CD14-positive monocyte (primary cell): ENCODE results near the gene SEZ6L. TPM values are rescaled to one million over a fixed set of nuclear protein-coding genes. Genes with fewer than 3 reads are reported as not detected.
A peak's percentile ranks its signal among the peaks of the same experiment; 100 is the strongest.

Source experiments
- DNase-seq, 3 donors: peaks; one replicate each; pipeline ENCODE4 v3.0.0-alpha.2; 2011 to 2022
- H2AFZ ChIP-seq: 2 replicates; pipeline ENCODE4 v1.6.0; 2012; ENCODE audit warnings: mild to moderate bottlenecking, low read depth, low read length, inconsistent platforms; ENCODE audit not compliant: insufficient read depth, poor library complexity, severe bottlenecking
- H3K27ac ChIP-seq, 2 donors: 1 replicate in 1 of 2; 2 replicates in 1 of 2; pipeline ENCODE4 v1.5.1; 2012 to 2013; ENCODE audit warnings: low read length in 2 of 2, control low read depth in 1 of 2, inconsistent platforms in 1 of 2, low read depth in 1 of 2, mild to moderate bottlenecking in 1 of 2
- H3K27me3 ChIP-seq, 2 donors: one replicate each; pipeline versions ENCODE4 v1.6.0 to v1.6.1; 2011 to 2013; ENCODE audit warnings: low read length in 2 of 2; ENCODE audit not compliant: control insufficient read depth in 2 of 2, insufficient read depth in 2 of 2
- H3K36me3 ChIP-seq, 2 donors: replicated peaks in 1 of 2; 1 replicate in 1 of 2; 2 replicates in 1 of 2; pipeline versions ENCODE4 v1.5.1 to v1.6.1; 2012 to 2013; ENCODE audit warnings: low read length in 2 of 2, control low read depth in 1 of 2, inconsistent platforms in 1 of 2, mild to moderate bottlenecking in 1 of 2; ENCODE audit not compliant: insufficient read depth in 2 of 2, control insufficient read depth in 1 of 2
- H3K4me1 ChIP-seq, 2 donors: 1 replicate in 1 of 2; 2 replicates in 1 of 2; pipeline versions ENCODE4 v1.5.1 to v1.6.1; 2012 to 2013; ENCODE audit warnings: low read length in 2 of 2, control low read depth in 1 of 2, inconsistent platforms in 1 of 2, mild to moderate bottlenecking in 1 of 2, moderate library complexity in 1 of 2; ENCODE audit not compliant: insufficient read depth in 2 of 2, control insufficient read depth in 1 of 2
- H3K4me2 ChIP-seq: replicated peaks from 2 replicates; pipeline ENCODE3; 2012; ENCODE audit warnings: low read length, moderate library complexity, mild to moderate bottlenecking; ENCODE audit not compliant: poor library complexity, severe bottlenecking; ENCODE audit errors: extremely low read depth
- H3K4me3 ChIP-seq, 3 experiments: fragments of 200-600 bp in 1 of 3; sonication (generic) in 1 of 3; replicated peaks in 1 of 3; 1 replicate in 2 of 3; 2 replicates in 1 of 3; pipeline ENCODE4 v1.5.1; 2011 to 2013; ENCODE audit warnings: low read length in 3 of 3, mild to moderate bottlenecking in 3 of 3, control low read depth in 2 of 3, low read depth in 2 of 3, inconsistent platforms in 1 of 3, moderate library complexity in 1 of 3
- H3K79me2 ChIP-seq: 2 replicates; pipeline ENCODE4 v1.6.0; 2012; ENCODE audit warnings: mild to moderate bottlenecking, control low read depth, inconsistent platforms, low read length, moderate library complexity; ENCODE audit not compliant: insufficient read depth
- H3K9ac ChIP-seq: 2 replicates; pipeline ENCODE4 v1.6.0; 2017; ENCODE audit warnings: low read length, mild to moderate bottlenecking; ENCODE audit not compliant: insufficient read depth, poor library complexity, severe bottlenecking
- H3K9me3 ChIP-seq, 2 donors: replicated peaks in 1 of 2; 1 replicate in 1 of 2; 2 replicates in 1 of 2; pipeline versions ENCODE4 v1.5.1 to v1.6.1; 2012 to 2013; ENCODE audit warnings: low read length in 2 of 2, control low read depth in 1 of 2; ENCODE audit not compliant: control insufficient read depth in 1 of 2, insufficient read depth in 1 of 2
- H4K20me1 ChIP-seq: 2 replicates; pipeline ENCODE4 v1.6.0; 2012; ENCODE audit warnings: mild to moderate bottlenecking, low read length, control low read depth, moderate library complexity; ENCODE audit not compliant: insufficient read depth
- H3K27ac Mint-ChIP-seq, 7 donors: one replicate each; pipeline ENCODE4 v1.8.0; 2020; ENCODE audit warnings: mild to moderate bottlenecking in 7 of 7, mixed read lengths in 7 of 7, moderate library complexity in 6 of 7, inconsistent platforms in 2 of 7
- H3K27me3 Mint-ChIP-seq, 3 donors: one replicate each; pipeline ENCODE4 v1.8.0; 2021 to 2022; ENCODE audit warnings: low read depth in 3 of 3, mild to moderate bottlenecking in 3 of 3, mixed read lengths in 3 of 3, moderate library complexity in 3 of 3, inconsistent platforms in 1 of 3
- H3K36me3 Mint-ChIP-seq, 2 donors: one replicate each; pipeline ENCODE4 v1.8.0; 2020; ENCODE audit warnings: mixed read lengths in 2 of 2, inconsistent platforms in 1 of 2, mild to moderate bottlenecking in 1 of 2
- H3K4me1 Mint-ChIP-seq: one replicate; pipeline ENCODE4 v1.8.0; 2020; ENCODE audit warnings: mild to moderate bottlenecking, mixed read lengths
- H3K4me3 Mint-ChIP-seq, 2 donors: one replicate each; pipeline ENCODE4 v1.8.0; 2020; ENCODE audit warnings: mild to moderate bottlenecking in 2 of 2, mixed read lengths in 2 of 2, moderate library complexity in 1 of 2
- H3K9me3 Mint-ChIP-seq, 7 donors: one replicate each; pipeline ENCODE4 v1.8.0; 2020 to 2022; ENCODE audit warnings: mixed read lengths in 7 of 7, mild to moderate bottlenecking in 6 of 7, moderate library complexity in 6 of 7, inconsistent platforms in 2 of 7
- WGBS: methylation state at CpG from one replicate; pipeline ENCODE4 v1.1.5; 2013; ENCODE audit warnings: missing lambda C conversion rate; ENCODE audit not compliant: insufficient coverage; 5-methylcytosine and 5-hydroxymethylcytosine counted together
- intact Hi-C, 2 donors: fragments of 100-400 bp; cut with micrococcal nuclease; formaldehyde crosslinking; loops; one replicate each; pipeline versions ENCODE4 v1.15.0 to v1.15.1; 2023
- polyA plus RNA-seq, 3 donors: library from polyadenylated mRNA; depleted of rRNA in 1 of 3; unstranded in 2 of 3; stranded (reverse) in 1 of 3; fragments of 300-500 nt in 2 of 3; fragments of >200 nt in 1 of 3; fragmentation: Illumina TruSeq in 2 of 3; gene quantifications; 1 replicate in 2 of 3; 2 replicates in 1 of 3; pipeline ENCODE4 v1.2.3, GENCODE V29; 2012 to 2021
- TF ChIP-seq, protein P1 (sequence below): fragments of 200-600 bp; IDR thresholded peaks from one replicate; pipeline ENCODE4 v1.8.0; 2022; ENCODE audit warnings: antibody characterized with exemption, mild to moderate bottlenecking

SEZ6L gene
- polyA plus RNA-seq, 3 donors, result 0.43 to 2.8 (median 0.71) TPM

DNA sequence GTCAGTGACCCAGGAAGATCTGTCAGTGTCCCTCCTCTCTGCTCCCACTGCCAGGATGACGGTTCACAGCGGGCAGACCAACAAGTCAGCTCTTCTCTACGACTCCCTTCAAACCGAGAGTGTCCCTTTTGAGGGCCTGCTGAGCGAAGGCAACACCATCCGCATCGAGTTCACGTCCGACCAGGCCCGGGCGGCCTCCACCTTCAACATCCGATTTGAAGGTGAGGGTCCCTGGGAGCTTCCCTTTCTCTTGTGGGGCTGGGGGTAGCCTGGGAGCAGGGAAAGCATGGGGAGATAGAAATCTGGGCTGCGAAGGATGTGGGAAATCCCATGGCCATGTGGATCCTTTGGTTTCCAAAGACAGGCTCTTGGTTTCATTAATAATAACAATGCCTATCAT lies 141.4 kb downstream of the SEZ6L start:
- H3K4me3 ChIP-seq, result no peak overlapping the region
- no peaks in the 10 kb centered on the region for H3K4me1 Mint-ChIP-seq
- H3K36me3 Mint-ChIP-seq, result no peaks in the 10 kb centered on the region
- H3K4me1 ChIP-seq, result no peaks in the 10 kb centered on the region
- TF ChIP-seq, protein P1, sequence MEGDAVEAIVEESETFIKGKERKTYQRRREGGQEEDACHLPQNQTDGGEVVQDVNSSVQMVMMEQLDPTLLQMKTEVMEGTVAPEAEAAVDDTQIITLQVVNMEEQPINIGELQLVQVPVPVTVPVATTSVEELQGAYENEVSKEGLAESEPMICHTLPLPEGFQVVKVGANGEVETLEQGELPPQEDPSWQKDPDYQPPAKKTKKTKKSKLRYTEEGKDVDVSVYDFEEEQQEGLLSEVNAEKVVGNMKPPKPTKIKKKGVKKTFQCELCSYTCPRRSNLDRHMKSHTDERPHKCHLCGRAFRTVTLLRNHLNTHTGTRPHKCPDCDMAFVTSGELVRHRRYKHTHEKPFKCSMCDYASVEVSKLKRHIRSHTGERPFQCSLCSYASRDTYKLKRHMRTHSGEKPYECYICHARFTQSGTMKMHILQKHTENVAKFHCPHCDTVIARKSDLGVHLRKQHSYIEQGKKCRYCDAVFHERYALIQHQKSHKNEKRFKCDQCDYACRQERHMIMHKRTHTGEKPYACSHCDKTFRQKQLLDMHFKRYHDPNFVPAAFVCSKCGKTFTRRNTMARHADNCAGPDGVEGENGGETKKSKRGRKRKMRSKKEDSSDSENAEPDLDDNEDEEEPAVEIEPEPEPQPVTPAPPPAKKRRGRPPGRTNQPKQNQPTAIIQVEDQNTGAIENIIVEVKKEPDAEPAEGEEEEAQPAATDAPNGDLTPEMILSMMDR, result no peak
- H3K27me3 Mint-ChIP-seq, result peaks cover 4 to 8% (median 6%) of the 10 kb centered on the region in 3 donors
- WGBS, result 94% methylated on average over 4 of the region's 13 CpGs
- H3K79me2 ChIP-seq, result no peaks in the 10 kb centered on the region
- intact Hi-C loops, result no loop called here
- H2AFZ ChIP-seq, result no peak overlapping the region
- peaks cover 0 to 2% (median 0%) of the 10 kb centered on the region in 7 donors for H3K9me3 Mint-ChIP-seq
- no peak overlapping the region for H3K9ac ChIP-seq
- H3K27me3 ChIP-seq, result peaks cover 0 to 2% of the 10 kb centered on the region in 2 donors
- no peak overlapping the region for H3K27ac ChIP-seq
- no peaks in the 10 kb centered on the region for H3K9me3 ChIP-seq
- DNase-seq, result no peak
- no peak overlapping the region for H3K4me2 ChIP-seq
- peak overlapping the region in 1 of 7 donors; percentile 23 for H3K27ac Mint-ChIP-seq
- no peak overlapping the region for H3K4me3 Mint-ChIP-seq
- no peaks in the 10 kb centered on the region for H3K36me3 ChIP-seq
- H4K20me1 ChIP-seq, result no peaks in the 10 kb centered on the region

DNA sequence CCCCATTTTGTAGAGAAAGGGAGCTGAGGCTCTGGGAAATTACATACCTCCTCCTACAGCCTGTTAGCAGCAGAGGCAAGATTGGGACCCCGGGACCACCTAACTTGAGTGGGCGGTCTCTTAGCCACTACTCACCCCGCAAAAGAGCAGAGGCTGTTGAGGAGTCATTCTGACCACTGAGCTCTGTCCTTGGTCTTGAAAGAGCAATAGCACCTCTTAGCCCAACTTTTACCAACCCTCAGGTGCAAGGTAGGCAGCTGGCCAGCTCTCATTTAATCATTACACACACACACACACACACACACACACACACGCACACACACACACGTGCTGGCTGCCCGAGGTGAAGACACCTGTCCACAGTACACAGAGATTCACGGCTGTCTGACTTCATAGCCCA lies 144.0 kb downstream of the SEZ6L start:
- Histone ChIP-seq H3K36me3 (no peaks in the 10 kb centered on the region), H3K4me1 (no peaks in the 10 kb centered on the region), H3K79me2 (no peaks in the 10 kb centered on the region), H3K9ac (no peak overlapping the region), H3K4me2 (no peak overlapping the region), H3K4me3 (no peak overlapping the region), H2AFZ (no peak overlapping the region), H3K9me3 (no peaks in the 10 kb centered on the region), H3K27ac (no peak overlapping the region), H3K27me3 (peaks cover 0 to under 1% of the 10 kb centered on the region in 2 donors), H4K20me1 (no peaks in the 10 kb centered on the region)
- DNase-seq, result no peak
- Mint-ChIP-seq H3K4me1 (no peaks in the 10 kb centered on the region), H3K4me3 (no peak overlapping the region), H3K27ac (no peak overlapping the region), H3K9me3 (peaks cover 0 to 2% (median 0%) of the 10 kb centered on the region in 7 donors), H3K27me3 (peaks cover 5 to 12% (median 8%) of the 10 kb centered on the region in 3 donors), H3K36me3 (no peaks in the 10 kb centered on the region)
- intact Hi-C loops, result no loop called here
- TF ChIP-seq, protein P1, result no peak
- WGBS, result 72% methylated on average over 4 of the region's 7 CpGs
